HCT116 (cell line): ENCODE results near the gene DAZAP1. TPM values are rescaled to one million over a fixed set of nuclear protein-coding genes. Genes with fewer than 3 reads are reported as not detected.

ENCODE experiments used
- ATAC-seq: fragments of 200-7000 bp; cut with Tn5 transposase; 2 replicates; pipeline ENCODE4 v1.9.1; 2020; ENCODE audit warnings: mild to moderate bottlenecking, moderate library complexity
- BruUV-seq: library from RNA; stranded (reverse); fragments of 400-500 nt; replicated peaks from 2 replicates; lab custom pipeline; 2021; lab: Mats Ljungman, UMichigan
- CTCF ChIA-PET: fragments of 300-600 bp; sonication (Branson Sonifier 250); formaldehyde crosslinking; loops from one replicate; lab custom pipeline; 2021; ENCODE audit warnings: antibody characterized with exemption; lab: Charles Lee
- POLR2A ChIA-PET: fragments of 300-600, 350-600 bp; sonication (Branson Sonifier 250); formaldehyde crosslinking; loops from one replicate; lab custom pipeline; 2021; ENCODE audit warnings: antibody characterized with exemption; lab: Charles Lee
- RAD21 ChIA-PET, 2 experiments: fragments of 300-600 bp; sonication (Branson Sonifier 250); formaldehyde crosslinking; loops; one replicate each; lab custom pipeline; 2023; ENCODE audit warnings: low total read pairs in 2 of 2; ENCODE audit not compliant: uncharacterized antibody in 2 of 2, unreplicated experiment in 2 of 2, low non-redundant PET in 1 of 2; lab: Charles Lee
- DNase-seq: peaks from one replicate; pipeline ENCODE4 v3.0.0-alpha.2; 2010; ENCODE audit warnings: low read depth, low spot score
- H2AFZ ChIP-seq: fragments of 200-600 bp; shearing (Covaris generic), sonication (generic); 2 replicates; pipeline ENCODE4 v1.6.1; 2017; ENCODE audit warnings: low read depth, mixed run types, mixed read lengths, antibody characterized with exemption, low read length; ENCODE audit not compliant: poor library complexity, severe bottlenecking
- H3K27ac ChIP-seq: 2 replicates; pipeline ENCODE4 v1.5.1; 2012; ENCODE audit warnings: low read depth, low read length
- H3K27me3 ChIP-seq: fragments of 200-600 bp; sonication (generic); 2 replicates; pipeline ENCODE4 v1.6.1; 2016; ENCODE audit warnings: mixed run types, low read length, mixed read lengths; ENCODE audit not compliant: insufficient read depth
- H3K36me3 ChIP-seq, 2 experiments: fragments of 200-500 bp in 1 of 2; fragments of 200-600 bp in 1 of 2; sonication (Bioruptor generic) in 1 of 2; sonication (generic) in 1 of 2; 2 replicates each; pipeline versions ENCODE4 v1.5.1 to v1.6.1; 2014 to 2016; ENCODE audit warnings: low read length in 2 of 2, inconsistent platforms in 1 of 2, mixed read lengths in 1 of 2, mixed run types in 1 of 2; ENCODE audit not compliant: insufficient read depth in 2 of 2, control insufficient read depth in 1 of 2
- H3K4me1 ChIP-seq, 2 experiments: fragments of 200-600 bp in 1 of 2; sonication (generic) in 1 of 2; 2 replicates each; pipeline versions ENCODE4 v1.5.1 to v1.6.1; 2012 to 2017; ENCODE audit warnings: low read length in 2 of 2, inconsistent platforms in 1 of 2, mild to moderate bottlenecking in 1 of 2, mixed read lengths in 1 of 2, mixed run types in 1 of 2, moderate library complexity in 1 of 2; ENCODE audit not compliant: insufficient read depth in 2 of 2, control insufficient read depth in 1 of 2
- H3K4me2 ChIP-seq: fragments of 200-600 bp; sonication (generic); 2 replicates; pipeline ENCODE4 v1.6.1; 2017; ENCODE audit warnings: mixed run types, low read length, mixed read lengths
- H3K4me3 ChIP-seq, 2 experiments: fragments of 200-600 bp in 1 of 2; sonication (generic) in 1 of 2; replicated peaks in 1 of 2; 2 replicates each; pipeline ENCODE4 v1.5.1; 2011 to 2016; ENCODE audit warnings: low read length in 2 of 2, control low read depth in 1 of 2, low read depth in 1 of 2, mild to moderate bottlenecking in 1 of 2, mixed read lengths in 1 of 2, mixed run types in 1 of 2
- H3K79me2 ChIP-seq: fragments of 200-600 bp; sonication (generic); 2 replicates; pipeline ENCODE4 v1.6.1; 2017; ENCODE audit warnings: mild to moderate bottlenecking, mixed run types, low read length, moderate library complexity, mixed read lengths; ENCODE audit not compliant: insufficient read depth
- H3K9ac ChIP-seq: fragments of 200-600 bp; sonication (generic); 2 replicates; pipeline ENCODE4 v1.6.1; 2016; ENCODE audit warnings: low read length, mixed read lengths
- H3K9me2 ChIP-seq: fragments of 200-600 bp; sonication (generic), shearing (Covaris generic); 2 replicates; pipeline ENCODE4 v1.6.1; 2017; ENCODE audit warnings: mixed run types, mild to moderate bottlenecking, moderate library complexity; ENCODE audit not compliant: insufficient read depth
- H3K9me3 ChIP-seq, 2 experiments: fragments of 200-500 bp in 1 of 2; fragments of 200-600 bp in 1 of 2; sonication (Bioruptor generic) in 1 of 2; sonication (generic) in 1 of 2; 2 replicates each; pipeline ENCODE4 v1.6.1; 2014 to 2017; ENCODE audit warnings: low read length in 2 of 2, mixed read lengths in 2 of 2, inconsistent platforms in 1 of 2, low read depth in 1 of 2, mild to moderate bottlenecking in 1 of 2, mixed run types in 1 of 2, moderate library complexity in 1 of 2; ENCODE audit not compliant: control insufficient read depth in 1 of 2, insufficient read depth in 1 of 2
- H4K20me1 ChIP-seq: fragments of 200-600 bp; sonication (generic), shearing (Covaris generic); 2 replicates; pipeline ENCODE4 v1.6.1; 2017; ENCODE audit warnings: mixed run types, mild to moderate bottlenecking, moderate library complexity; ENCODE audit not compliant: insufficient read depth
- CBX3 ChIP-seq: IDR thresholded peaks from 2 replicates; pipeline ENCODE4 v1.6.1; 2012; ENCODE audit warnings: low read depth
- CEBPB ChIP-seq: IDR thresholded peaks from 2 replicates; pipeline ENCODE4 v1.6.1; 2012; ENCODE audit warnings: low read depth
- EZH2 ChIP-seq: fragments of 200-600 bp; sonication (generic); IDR thresholded peaks from 2 replicates; pipeline ENCODE4 v1.6.1; 2017; ENCODE audit warnings: antibody characterized with exemption, mixed run types
- EZH2phosphoT487 ChIP-seq: fragments of 200-600 bp; IDR thresholded peaks from 2 replicates; pipeline ENCODE4 v1.6.1; 2018; ENCODE audit warnings: antibody characterized with exemption, borderline replicate concordance
- FOSL1 ChIP-seq: IDR thresholded peaks from 2 replicates; pipeline ENCODE4 v1.6.1; 2012; ENCODE audit warnings: low read depth
- POLR2A ChIP-seq: IDR thresholded peaks from 2 replicates; pipeline ENCODE4 v1.7.0; 2011; ENCODE audit warnings: borderline replicate concordance; ENCODE audit not compliant: insufficient read depth, insufficient read length; ENCODE audit errors: extremely low read depth
- RAD21 ChIP-seq: IDR thresholded peaks from 2 replicates; pipeline ENCODE4 v1.6.1; 2012; ENCODE audit warnings: low read depth, mild to moderate bottlenecking
- SIN3A ChIP-seq: IDR thresholded peaks from 2 replicates; pipeline ENCODE4 v1.6.1; 2012; ENCODE audit warnings: low read depth
- SRF ChIP-seq: IDR thresholded peaks from 2 replicates; pipeline ENCODE4 v1.6.1; 2012; ENCODE audit warnings: low read depth
- TCF7L2 ChIP-seq: IDR thresholded peaks from 2 replicates; pipeline ENCODE4 v1.7.0; 2011; ENCODE audit warnings: borderline replicate concordance, inconsistent platforms; ENCODE audit not compliant: insufficient read depth, insufficient read length; ENCODE audit errors: extremely low read depth
- ZFX ChIP-seq: fragments of 450-650 bp; IDR thresholded peaks from 2 replicates; pipeline ENCODE4 v1.6.1; 2017
- ZNF274 ChIP-seq: fragments of 200-500 bp; sonication (Bioruptor generic); IDR thresholded peaks from 2 replicates; pipeline ENCODE4 v1.6.1; 2014; ENCODE audit warnings: mild to moderate bottlenecking, low read depth, low read length, inconsistent platforms
- intact Hi-C: fragments of 100-400 bp; cut with micrococcal nuclease; formaldehyde crosslinking; loops from 2 replicates; pipeline ENCODE4 v1.10.0; 2022
- total RNA-seq: library from RNA; stranded (reverse); gene quantifications from one replicate; pipeline ENCODE4 v1.2.1, GENCODE V29; 2021; ENCODE audit not compliant: unreplicated experiment
- TF ChIP-seq, protein P1 (sequence below): IDR thresholded peaks from 2 replicates; pipeline ENCODE4 v1.6.1; 2012
- TF ChIP-seq, protein P2 (sequence below): IDR thresholded peaks from 2 replicates; pipeline ENCODE4 v1.6.1; 2012
- TF ChIP-seq, protein P3 (sequence below): IDR thresholded peaks from 2 replicates; pipeline ENCODE4 v1.6.1; 2012; ENCODE audit warnings: low read depth
- TF ChIP-seq, protein P4 (sequence below), 3 experiments: fragments of 200-600 bp in 1 of 3; sonication (generic) in 1 of 3; IDR thresholded peaks in 2 of 3; conservative IDR thresholded peaks in 1 of 3; 2 replicates each; pipeline ENCODE4 v1.5.1; 2012 to 2017; ENCODE audit warnings: low read depth in 2 of 3, low read length in 2 of 3, antibody characterized with exemption in 1 of 3, borderline replicate concordance in 1 of 3, control low read depth in 1 of 3, mild to moderate bottlenecking in 1 of 3, mixed read lengths in 1 of 3, mixed run types in 1 of 3, moderate library complexity in 1 of 3; ENCODE audit not compliant: insufficient read depth in 1 of 3

The DAZAP1 gene
- total RNA-seq, 1 experiment from 2014 or later = 191 TPM

DNA sequence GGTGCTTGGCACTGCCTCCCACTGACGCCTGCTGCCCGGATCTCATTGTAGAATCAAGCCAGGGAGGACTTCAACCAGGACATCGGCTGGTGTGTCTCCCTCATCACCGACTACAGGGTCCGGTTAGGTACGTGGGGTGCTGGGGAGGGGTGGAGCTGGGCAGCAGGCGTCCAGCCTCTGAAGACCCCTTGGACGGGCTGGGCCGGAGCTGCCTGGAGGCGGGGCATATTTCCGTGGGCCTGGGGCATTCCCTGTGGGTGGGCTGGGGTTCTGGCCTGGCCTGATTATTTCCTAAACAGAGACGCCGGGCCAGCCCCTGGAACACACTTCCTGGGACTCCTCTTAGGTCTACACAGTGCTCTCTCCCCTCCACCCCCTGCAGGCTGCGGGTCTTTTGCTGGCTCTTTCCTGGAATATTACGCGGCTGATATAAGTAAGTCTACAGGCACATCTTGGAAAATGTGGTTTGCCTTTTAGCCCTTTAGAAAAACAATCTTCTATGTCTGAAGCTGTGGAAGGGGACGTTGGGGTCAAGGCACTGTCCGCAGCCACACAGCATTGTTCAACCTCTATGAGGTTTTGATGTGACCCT is 38.1 kb upstream of the DAZAP1 start:
- Histone ChIP-seq H4K20me1 (no peaks in the 10 kb centered on the region), H3K9ac (no peak overlapping the region), H3K4me3 (no peak overlapping the region), H3K9me3 (no peaks in the 10 kb centered on the region), H3K27me3 (no peaks in the 10 kb centered on the region), H2AFZ (no peak overlapping the region), H3K9me2 (no peaks in the 10 kb centered on the region), H3K4me1 (no peaks in the 10 kb centered on the region), H3K79me2 (peaks cover 5% of the 10 kb centered on the region; the same call in 1 of the 2 replicates), H3K4me2 (no peak overlapping the region), H3K27ac (no peak overlapping the region), H3K36me3 (peaks cover 31 to 45% of the 10 kb centered on the region in 2 experiments)
- ChIA-PET RAD21 (no interaction called here), CTCF (interaction anchor here (0.7 kb wide), 1 partner anchor 74 kb away, joined by 4 read pairs; no protein-coding TSS in a partner anchor), POLR2A (no interaction called here)
- intact Hi-C loops = no loop called here
- no TSS peak for BruUV-seq
- no peak for DNase-seq
- ATAC-seq = no peak
- TF ChIP-seq, protein P1, sequence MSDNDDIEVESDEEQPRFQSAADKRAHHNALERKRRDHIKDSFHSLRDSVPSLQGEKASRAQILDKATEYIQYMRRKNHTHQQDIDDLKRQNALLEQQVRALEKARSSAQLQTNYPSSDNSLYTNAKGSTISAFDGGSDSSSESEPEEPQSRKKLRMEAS = no peak
- TF ChIP-seq, protein P2, sequence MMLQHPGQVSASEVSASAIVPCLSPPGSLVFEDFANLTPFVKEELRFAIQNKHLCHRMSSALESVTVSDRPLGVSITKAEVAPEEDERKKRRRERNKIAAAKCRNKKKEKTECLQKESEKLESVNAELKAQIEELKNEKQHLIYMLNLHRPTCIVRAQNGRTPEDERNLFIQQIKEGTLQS = no peak
- TF ChIP-seq FOSL1 (no peak), TCF7L2 (no peak), EZH2phosphoT487 (no peak), EZH2 (no peak), ZFX (no peak), CEBPB (no peak), SRF (no peak), SIN3A (no peak), POLR2A (no peak), ZNF274 (no peak), RAD21 (no peak), CBX3 (no peak)
- TF ChIP-seq, protein P3, sequence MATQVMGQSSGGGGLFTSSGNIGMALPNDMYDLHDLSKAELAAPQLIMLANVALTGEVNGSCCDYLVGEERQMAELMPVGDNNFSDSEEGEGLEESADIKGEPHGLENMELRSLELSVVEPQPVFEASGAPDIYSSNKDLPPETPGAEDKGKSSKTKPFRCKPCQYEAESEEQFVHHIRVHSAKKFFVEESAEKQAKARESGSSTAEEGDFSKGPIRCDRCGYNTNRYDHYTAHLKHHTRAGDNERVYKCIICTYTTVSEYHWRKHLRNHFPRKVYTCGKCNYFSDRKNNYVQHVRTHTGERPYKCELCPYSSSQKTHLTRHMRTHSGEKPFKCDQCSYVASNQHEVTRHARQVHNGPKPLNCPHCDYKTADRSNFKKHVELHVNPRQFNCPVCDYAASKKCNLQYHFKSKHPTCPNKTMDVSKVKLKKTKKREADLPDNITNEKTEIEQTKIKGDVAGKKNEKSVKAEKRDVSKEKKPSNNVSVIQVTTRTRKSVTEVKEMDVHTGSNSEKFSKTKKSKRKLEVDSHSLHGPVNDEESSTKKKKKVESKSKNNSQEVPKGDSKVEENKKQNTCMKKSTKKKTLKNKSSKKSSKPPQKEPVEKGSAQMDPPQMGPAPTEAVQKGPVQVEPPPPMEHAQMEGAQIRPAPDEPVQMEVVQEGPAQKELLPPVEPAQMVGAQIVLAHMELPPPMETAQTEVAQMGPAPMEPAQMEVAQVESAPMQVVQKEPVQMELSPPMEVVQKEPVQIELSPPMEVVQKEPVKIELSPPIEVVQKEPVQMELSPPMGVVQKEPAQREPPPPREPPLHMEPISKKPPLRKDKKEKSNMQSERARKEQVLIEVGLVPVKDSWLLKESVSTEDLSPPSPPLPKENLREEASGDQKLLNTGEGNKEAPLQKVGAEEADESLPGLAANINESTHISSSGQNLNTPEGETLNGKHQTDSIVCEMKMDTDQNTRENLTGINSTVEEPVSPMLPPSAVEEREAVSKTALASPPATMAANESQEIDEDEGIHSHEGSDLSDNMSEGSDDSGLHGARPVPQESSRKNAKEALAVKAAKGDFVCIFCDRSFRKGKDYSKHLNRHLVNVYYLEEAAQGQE = no peak
- TF ChIP-seq, protein P4, sequence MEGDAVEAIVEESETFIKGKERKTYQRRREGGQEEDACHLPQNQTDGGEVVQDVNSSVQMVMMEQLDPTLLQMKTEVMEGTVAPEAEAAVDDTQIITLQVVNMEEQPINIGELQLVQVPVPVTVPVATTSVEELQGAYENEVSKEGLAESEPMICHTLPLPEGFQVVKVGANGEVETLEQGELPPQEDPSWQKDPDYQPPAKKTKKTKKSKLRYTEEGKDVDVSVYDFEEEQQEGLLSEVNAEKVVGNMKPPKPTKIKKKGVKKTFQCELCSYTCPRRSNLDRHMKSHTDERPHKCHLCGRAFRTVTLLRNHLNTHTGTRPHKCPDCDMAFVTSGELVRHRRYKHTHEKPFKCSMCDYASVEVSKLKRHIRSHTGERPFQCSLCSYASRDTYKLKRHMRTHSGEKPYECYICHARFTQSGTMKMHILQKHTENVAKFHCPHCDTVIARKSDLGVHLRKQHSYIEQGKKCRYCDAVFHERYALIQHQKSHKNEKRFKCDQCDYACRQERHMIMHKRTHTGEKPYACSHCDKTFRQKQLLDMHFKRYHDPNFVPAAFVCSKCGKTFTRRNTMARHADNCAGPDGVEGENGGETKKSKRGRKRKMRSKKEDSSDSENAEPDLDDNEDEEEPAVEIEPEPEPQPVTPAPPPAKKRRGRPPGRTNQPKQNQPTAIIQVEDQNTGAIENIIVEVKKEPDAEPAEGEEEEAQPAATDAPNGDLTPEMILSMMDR (IDR thresholded peaks at IDR 0.05 in 2 of 3, conservative IDR thresholded peaks at IDR 0.05 in 1 of 3; ENCODE audit: borderline replicate concordance in 1 of 3, insufficient read depth in 1 of 3, low read depth in 2 of 3, low read length in 2 of 3) = no peak
- TF ChIP-seq, all 23 proteins: peak for 0
